NCI-H2029 treated with DMSO at 0.1 percent for 48 hours (cell line): Measurements from ENCODE around the gene DLEC1.
"Not testable (repeated sequence)": the region's sequence is repeated elsewhere in the genome, so short reads cannot be mapped to it uniquely, and the experiment has no call there.

ENCODE experiments used
- DNase-seq: peaks from one replicate; lab custom pipeline; 2025; lab: John Stamatoyannopoulos, UW

The DLEC1 gene

GRCh38 chr3:38121451-38121831 lies 82.4 kb downstream of the DLEC1 start:
- DNase-seq: no peak

GRCh38 chr3:38121832-38122461 lies 82.9 kb downstream of the DLEC1 start:
- DNase-seq: no peak

- DNase-seq: no peak
Measured at GRCh38 chr3:38122712-38123290, 83.8 kb downstream of the DLEC1 start.

- no peak for DNase-seq
Measured at GRCh38 chr3:38124324-38125122, 85.5 kb downstream of the DLEC1 start.

- DNase-seq: no peak
Measured at GRCh38 chr3:38125305-38126120, 86.5 kb downstream of the DLEC1 start.

- DNase-seq: no peak
Measured at GRCh38 chr3:38126121-38126892, 87.3 kb downstream of the DLEC1 start.

GRCh38 chr3:38127611-38128302 lies 88.7 kb downstream of the DLEC1 start:
- no peak for DNase-seq

GRCh38 chr3:38128303-38128655 lies 89.3 kb downstream of the DLEC1 start:
- DNase-seq: no peak

GRCh38 chr3:38129058-38129457 lies 90.0 kb downstream of the DLEC1 start:
- no peak for DNase-seq

- no peak for DNase-seq
Measured at GRCh38 chr3:38130631-38131065, 91.6 kb downstream of the DLEC1 start.

GRCh38 chr3:38131621-38132369 lies 92.8 kb downstream of the DLEC1 start:
- DNase-seq: no peak

GRCh38 chr3:38133209-38133556 lies 94.2 kb downstream of the DLEC1 start:
- DNase-seq: no peak

GRCh38 chr3:38133557-38134405 lies 94.8 kb downstream of the DLEC1 start:
- no peak for DNase-seq

GRCh38 chr3:38134517-38135143 lies 95.6 kb downstream of the DLEC1 start:
- not testable (repeated sequence) for DNase-seq

GRCh38 chr3:38135621-38136277 lies 96.7 kb downstream of the DLEC1 start:
- DNase-seq: not testable (repeated sequence)

- no peak for DNase-seq
Measured at GRCh38 chr3:38136393-38136776, 97.4 kb downstream of the DLEC1 start.

- DNase-seq: peak; percentile 98
Measured at GRCh38 chr3:38136777-38137614, 98.0 kb downstream of the DLEC1 start, which contains the start of gene ACAA1. Gene ACAA1, minus strand, starts transcription at chr3:38137127. Its CDS starts 92 bp downstream, at chr3:38137035.
